Measurements from ENCODE around the gene AAMP.

DNA sequence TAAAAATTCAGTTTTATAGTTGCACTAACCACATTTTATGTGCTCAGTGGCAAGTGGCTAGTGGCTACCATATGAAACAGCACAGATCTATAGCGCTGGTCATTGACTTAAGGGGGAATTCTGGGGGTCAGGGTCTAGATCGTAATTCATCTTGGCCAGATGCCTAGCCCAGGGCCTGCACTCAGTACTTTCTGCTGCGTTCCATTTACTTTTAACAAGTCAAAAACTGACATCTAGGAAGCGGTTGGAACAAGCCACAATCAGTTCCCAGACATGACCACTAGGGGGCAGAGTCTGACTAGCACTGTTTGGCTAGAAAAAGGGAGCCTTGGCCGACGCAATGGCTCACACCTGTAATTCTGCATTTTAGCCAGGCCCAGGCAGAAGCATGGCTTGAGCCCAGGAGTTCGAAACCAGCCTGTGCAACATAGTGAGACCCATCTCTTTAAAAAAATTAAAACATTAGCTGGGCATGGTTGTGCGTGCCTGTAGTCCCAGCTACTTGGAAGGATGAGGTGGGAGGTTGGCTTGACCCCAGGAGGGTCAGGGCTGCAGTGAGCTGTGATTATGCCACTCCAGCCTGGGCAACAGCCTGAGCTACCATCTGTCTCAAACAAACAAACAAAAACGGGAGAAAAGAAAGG lies 31.4 kb upstream of the AAMP start:
- TF ChIP-seq BHLHE40 (IDR thresholded peaks at IDR 0.05; ENCODE audit: borderline replicate concordance), result no peak
- TF ChIP-seq SP1 (IDR thresholded peaks at IDR 0.05), result no peak
- TF ChIP-seq SUZ12 (IDR thresholded peaks at IDR 0.05), result no peak
- no peak for TF ChIP-seq FOXM1 (IDR thresholded peaks at IDR 0.05; ENCODE audit: borderline replicate concordance)
- no peak for TF ChIP-seq FOXK2 (IDR thresholded peaks at IDR 0.05)
- TF ChIP-seq L3MBTL2 (conservative IDR thresholded peaks at IDR 0.05), result no peak
- TF ChIP-seq HDGF (IDR thresholded peaks at IDR 0.05; ENCODE audit: borderline replicate concordance), result no peak
- TF ChIP-seq ELF4 (IDR thresholded peaks at IDR 0.05), result no peak
- TF ChIP-seq CTBP1 (IDR thresholded peaks at IDR 0.05; ENCODE audit: borderline replicate concordance), result no peak
- no peak for TF ChIP-seq FOXA1 (IDR thresholded peaks at IDR 0.05)
- TF ChIP-seq TARDBP (IDR thresholded peaks at IDR 0.05), result no peak
- TF ChIP-seq ZNF384 (IDR thresholded peaks at IDR 0.05), result no peak

Data from HEK293T (cell line).